SU-DHL-6 (cell line): ENCODE results near the gene GABRG2.

ENCODE experiments used
- CTCF ChIP-seq: fragments of 200-600 bp; sonication (generic); IDR thresholded peaks from one replicate; pipeline ENCODE4 v1.5.1; 2017; ENCODE audit warnings: antibody characterized with exemption, mild to moderate bottlenecking, low read length, moderate library complexity; ENCODE audit not compliant: insufficient read depth, poor library complexity, severe bottlenecking
- EZH2phosphoT487 ChIP-seq: fragments of 200-600 bp; sonication (generic), shearing (Covaris generic); conservative IDR thresholded peaks from 2 replicates; pipeline ENCODE4 v1.6.1; 2018; ENCODE audit warnings: mild to moderate bottlenecking, antibody characterized with exemption, low read length, moderate library complexity, mixed read lengths

- TF ChIP-seq CTCF (no peak), EZH2phosphoT487 (no peak)
These were observed 11.2 kb downstream of the GABRG2 start for GRCh38 chr5:162078805-162079204.
